Fibroblast of mammary gland (primary cell): Measurements from ENCODE around the gene KRTAP3-1.

Source experiments
- DNase-seq: peaks from one replicate; pipeline ENCODE4 v3.0.0-alpha.2; 2010; ENCODE audit warnings: low read depth
- H3K4me3 ChIP-seq: 2 replicates; pipeline ENCODE4 v1.5.1; 2011; ENCODE audit warnings: low read depth, mild to moderate bottlenecking, low read length, moderate library complexity; ENCODE audit not compliant: control insufficient read depth
- CTCF ChIP-seq: conservative IDR thresholded peaks from 2 replicates; pipeline ENCODE4 v1.5.1; 2011; ENCODE audit warnings: low read depth, low read length, inconsistent platforms; ENCODE audit not compliant: control insufficient read depth, insufficient read depth

The KRTAP3-1 gene

DNA sequence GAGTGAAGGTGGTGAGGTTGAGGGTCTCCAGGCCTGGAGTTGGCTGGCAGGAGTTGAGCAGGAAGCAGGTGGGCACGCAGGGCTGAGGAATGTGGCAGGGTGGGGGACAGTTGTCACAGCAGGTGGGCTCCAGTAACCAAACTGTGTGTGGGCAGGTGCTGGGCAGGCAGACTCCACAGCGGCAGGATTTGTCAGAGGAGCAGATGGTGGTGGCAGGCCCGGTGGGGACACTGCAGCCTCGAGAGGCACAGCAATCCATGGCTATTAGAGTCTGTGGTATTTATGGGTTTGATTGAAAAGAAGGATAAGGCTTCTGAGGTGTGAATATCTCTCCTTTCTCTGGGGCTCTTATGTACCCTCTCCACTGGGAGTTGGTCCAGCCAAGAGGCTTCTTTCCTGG lies 15.1 kb downstream of the KRTAP3-1 start, which contains the start of gene KRTAP3-3:
TSS of gene KRTAP3-3 (minus strand) at position 326 of the 400 bp plus-strand sequence. CDS start at position 259, 67 bp downstream.
- DNase-seq: no peak
- TF ChIP-seq CTCF: no peak

GRCh38 chr17:40993084-40993483 lies 15.8 kb downstream of the KRTAP3-1 start:
- TF ChIP-seq CTCF: no peak
- no peak for DNase-seq
- H3K4me3 ChIP-seq: no peak overlapping the region

More for the DNA sequence above, 15.1 kb downstream of the KRTAP3-1 start, which contains the start of gene KRTAP3-3:
- H3K4me3 ChIP-seq: no peak within 1 kb of the TSS

DNA sequence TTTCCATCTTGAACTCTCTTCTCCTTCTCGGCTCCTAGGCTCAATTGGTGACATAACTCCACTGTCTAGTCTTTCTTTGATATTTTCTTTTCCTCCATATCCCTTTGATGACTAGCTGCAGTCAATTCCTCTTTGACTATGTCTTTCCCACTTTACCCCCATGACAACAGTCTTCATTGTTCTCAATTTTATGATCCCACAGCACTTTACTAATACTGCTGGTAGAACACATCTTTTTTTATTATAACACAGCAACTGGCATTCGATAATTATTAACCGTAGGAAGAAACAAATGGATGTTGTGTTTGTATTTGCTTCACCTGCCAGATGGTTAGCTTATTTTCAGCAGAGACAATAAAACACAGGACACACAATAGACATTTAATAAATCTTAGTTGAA lies 16.3 kb downstream of the KRTAP3-1 start:
- no peak for DNase-seq
- no peak overlapping the region for H3K4me3 ChIP-seq
- no peak for TF ChIP-seq CTCF

DNA sequence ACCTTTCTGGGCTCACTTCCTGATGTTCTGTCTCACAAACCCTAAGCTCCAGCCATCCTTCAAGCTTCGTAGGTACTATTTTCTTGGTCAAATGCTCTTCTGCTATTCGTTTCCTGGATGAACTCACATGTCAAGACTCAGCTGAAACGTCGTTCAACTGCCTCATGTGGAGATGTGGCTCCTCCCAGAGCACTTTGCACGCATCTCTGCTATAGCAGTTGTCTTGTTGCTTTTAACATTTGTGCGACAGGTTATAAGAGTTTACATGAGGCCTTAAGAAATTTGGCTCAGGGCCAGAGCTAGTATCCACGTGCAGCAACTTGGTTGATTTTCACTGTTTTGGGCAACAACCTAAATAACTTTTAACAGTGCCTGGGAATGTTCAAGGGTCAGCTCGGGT lies 22.0 kb downstream of the KRTAP3-1 start:
- DNase-seq: no peak
- TF ChIP-seq CTCF: no peak
- no peak overlapping the region for H3K4me3 ChIP-seq

GRCh38 chr17:40984226-40984625 lies 24.7 kb downstream of the KRTAP3-1 start, which contains the start of gene KRT40:
Gene KRT40 (minus strand): TSS chr17:40984326. CDS start chr17:40984273, 53 bp downstream.
- TF ChIP-seq CTCF: no peak
- H3K4me3 ChIP-seq: no peak within 1 kb of the TSS
- DNase-seq: no peak

DNA sequence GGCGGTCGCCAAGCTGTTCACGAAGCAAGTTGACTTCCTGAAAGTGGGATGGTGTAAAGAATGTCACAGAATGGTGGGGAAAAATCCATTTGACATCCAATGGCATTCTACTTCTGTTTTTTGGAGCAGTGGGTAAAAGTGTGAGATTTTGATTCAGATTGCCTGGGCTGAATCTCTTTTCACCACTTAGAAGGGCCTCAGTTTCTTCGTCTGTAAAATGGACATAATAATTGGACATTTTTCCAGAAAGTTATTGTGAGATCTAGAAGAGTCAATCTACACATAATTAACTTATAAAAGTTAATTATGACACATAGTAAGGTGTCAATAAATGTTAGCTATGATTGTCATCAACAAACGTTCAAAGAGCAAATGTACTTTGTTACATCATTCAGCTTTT lies 27.8 kb downstream of the KRTAP3-1 start:
- TF ChIP-seq CTCF: no peak
- DNase-seq: no peak
- no peak overlapping the region for H3K4me3 ChIP-seq

DNA sequence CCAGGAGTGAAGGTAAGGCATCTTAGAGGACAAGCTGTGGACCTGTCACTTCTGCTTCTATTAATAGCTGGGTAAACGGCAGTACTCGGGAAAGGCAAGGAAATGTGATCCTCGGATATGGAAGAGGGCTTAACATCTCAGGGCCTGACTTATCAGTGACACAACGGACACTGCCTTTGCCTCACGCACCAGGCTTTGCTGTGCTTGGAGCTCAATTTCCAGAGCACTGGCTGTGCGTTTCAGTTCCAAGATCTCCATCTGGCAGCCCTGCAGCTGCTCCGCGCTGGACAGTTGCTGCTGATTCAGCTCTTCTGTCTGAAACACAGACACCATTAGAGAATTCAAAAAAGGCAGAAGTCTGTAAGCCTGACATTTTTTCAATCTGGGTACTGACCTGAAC lies 28.3 kb downstream of the KRTAP3-1 start:
- peak; percentile 41 for DNase-seq
- H3K4me3 ChIP-seq: no peak overlapping the region
- no peak for TF ChIP-seq CTCF
